DOHH2 (cell line): ENCODE data around the gene MYLK.

Source experiments
- H3F3A ChIP-seq: fragments of 200-600 bp; sonication (generic), shearing (Covaris generic); 2 replicates; pipeline ENCODE4 v1.6.0; 2016; ENCODE audit warnings: antibody characterized with exemption, mild to moderate bottlenecking; ENCODE audit not compliant: control insufficient read depth, insufficient read depth
- H3K27ac ChIP-seq: fragments of 200-600 bp; sonication (generic); 2 replicates; pipeline ENCODE4 v1.5.1; 2014; ENCODE audit warnings: low read depth, mild to moderate bottlenecking, low read length, moderate library complexity
- H3K27me3 ChIP-seq: fragments of 200-600 bp; sonication (generic); 2 replicates; pipeline ENCODE4 v1.6.1; 2014; ENCODE audit warnings: mild to moderate bottlenecking, low read length, mixed read lengths; ENCODE audit not compliant: control insufficient read depth
- H3K36me3 ChIP-seq: fragments of 200-600 bp; sonication (generic); 2 replicates; pipeline ENCODE4 v1.6.1; 2014; ENCODE audit warnings: mild to moderate bottlenecking, low read length, moderate library complexity, mixed read lengths; ENCODE audit not compliant: control insufficient read depth
- H3K4me1 ChIP-seq: fragments of 200-600 bp; sonication (generic); 2 replicates; pipeline ENCODE4 v1.6.1; 2014; ENCODE audit warnings: mild to moderate bottlenecking, low read length, mixed read lengths; ENCODE audit not compliant: control insufficient read depth
- H3K4me2 ChIP-seq: fragments of 200-600 bp; sonication (generic); 2 replicates; pipeline ENCODE4 v1.6.0; 2014; ENCODE audit warnings: mild to moderate bottlenecking, low read length, moderate library complexity
- H3K4me3 ChIP-seq: fragments of 200-600 bp; sonication (generic); 2 replicates; pipeline ENCODE4 v1.5.1; 2014; ENCODE audit warnings: mild to moderate bottlenecking, low read length, mixed read lengths
- H3K79me2 ChIP-seq: fragments of 200-600 bp; sonication (generic); 2 replicates; pipeline ENCODE4 v1.6.1; 2014; ENCODE audit warnings: mild to moderate bottlenecking, low read length, mixed read lengths; ENCODE audit not compliant: control insufficient read depth
- H3K9me2 ChIP-seq: fragments of 200-600 bp; sonication (generic); replicated peaks from 2 replicates; pipeline ENCODE4 v1.6.1; 2014; ENCODE audit warnings: mild to moderate bottlenecking, low read length, mixed read lengths; ENCODE audit not compliant: control insufficient read depth
- H3K9me3 ChIP-seq: fragments of 200-600 bp; sonication (generic); 2 replicates; pipeline ENCODE4 v1.6.1; 2014; ENCODE audit warnings: antibody characterized with exemption, low read length, mixed read lengths; ENCODE audit not compliant: control insufficient read depth, insufficient read depth
- H4K20me1 ChIP-seq: fragments of 200-600 bp; sonication (generic); 2 replicates; pipeline ENCODE4 v1.6.0; 2014; ENCODE audit warnings: low read depth, mild to moderate bottlenecking, antibody characterized with exemption, low read length, moderate library complexity; ENCODE audit not compliant: control insufficient read depth, insufficient read depth
- EZH2phosphoT487 ChIP-seq: fragments of 200-600 bp; sonication (generic); IDR thresholded peaks from 2 replicates; pipeline ENCODE4 v1.6.1; 2017; ENCODE audit warnings: borderline replicate concordance, mild to moderate bottlenecking, antibody characterized with exemption, low read length, moderate library complexity, mixed read lengths
- TF ChIP-seq, protein P1 (sequence below): fragments of 200-600 bp; sonication (generic); IDR thresholded peaks from one replicate; pipeline ENCODE4 v1.5.1; 2014; ENCODE audit warnings: antibody characterized with exemption, mild to moderate bottlenecking, low read depth, low read length; ENCODE audit not compliant: poor library complexity, severe bottlenecking

MYLK gene

DNA sequence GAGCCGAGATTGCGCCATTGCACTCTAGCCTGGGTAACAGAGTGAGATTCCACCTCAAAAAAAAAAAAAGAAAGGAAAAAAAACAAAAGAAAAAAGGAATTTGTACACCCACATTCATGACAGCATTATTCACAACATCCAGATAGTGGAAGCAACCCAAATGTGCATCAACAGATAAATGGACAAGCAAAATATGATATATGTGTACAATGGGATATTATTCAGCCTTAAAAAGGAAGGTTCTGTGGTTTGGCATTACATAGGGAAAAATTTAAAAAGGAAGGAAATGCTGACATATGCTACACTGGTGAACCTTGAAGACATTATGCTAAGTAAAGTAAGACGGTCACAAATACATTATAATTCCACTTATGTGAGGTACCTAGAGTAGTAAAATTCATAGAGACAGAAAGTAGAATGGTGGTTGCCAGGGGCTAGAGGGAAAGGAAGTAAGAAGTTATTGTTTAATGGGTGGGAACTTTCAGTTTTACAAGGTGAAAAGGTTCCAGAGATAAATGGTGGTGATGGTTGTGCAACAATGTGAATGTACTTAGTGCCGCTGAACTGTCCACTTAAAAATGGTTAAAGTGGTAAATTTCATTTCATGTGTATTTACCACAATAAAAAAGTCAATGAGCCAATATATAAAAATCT, 118.5 kb downstream of the MYLK start:
- no peaks in the 10 kb centered on the region for H3K9me2 ChIP-seq
- no peaks in the 10 kb centered on the region for H3F3A ChIP-seq
- no peaks in the 10 kb centered on the region for H3K36me3 ChIP-seq
- no peaks in the 10 kb centered on the region for H3K4me1 ChIP-seq
- H3K27me3 ChIP-seq, result peaks cover 3% of the 10 kb centered on the region; the same call in 1 of the 2 replicates
- TF ChIP-seq, protein P1, sequence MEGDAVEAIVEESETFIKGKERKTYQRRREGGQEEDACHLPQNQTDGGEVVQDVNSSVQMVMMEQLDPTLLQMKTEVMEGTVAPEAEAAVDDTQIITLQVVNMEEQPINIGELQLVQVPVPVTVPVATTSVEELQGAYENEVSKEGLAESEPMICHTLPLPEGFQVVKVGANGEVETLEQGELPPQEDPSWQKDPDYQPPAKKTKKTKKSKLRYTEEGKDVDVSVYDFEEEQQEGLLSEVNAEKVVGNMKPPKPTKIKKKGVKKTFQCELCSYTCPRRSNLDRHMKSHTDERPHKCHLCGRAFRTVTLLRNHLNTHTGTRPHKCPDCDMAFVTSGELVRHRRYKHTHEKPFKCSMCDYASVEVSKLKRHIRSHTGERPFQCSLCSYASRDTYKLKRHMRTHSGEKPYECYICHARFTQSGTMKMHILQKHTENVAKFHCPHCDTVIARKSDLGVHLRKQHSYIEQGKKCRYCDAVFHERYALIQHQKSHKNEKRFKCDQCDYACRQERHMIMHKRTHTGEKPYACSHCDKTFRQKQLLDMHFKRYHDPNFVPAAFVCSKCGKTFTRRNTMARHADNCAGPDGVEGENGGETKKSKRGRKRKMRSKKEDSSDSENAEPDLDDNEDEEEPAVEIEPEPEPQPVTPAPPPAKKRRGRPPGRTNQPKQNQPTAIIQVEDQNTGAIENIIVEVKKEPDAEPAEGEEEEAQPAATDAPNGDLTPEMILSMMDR, result no peak
- no peak for TF ChIP-seq EZH2phosphoT487
- no peaks in the 10 kb centered on the region for H4K20me1 ChIP-seq
- no peaks in the 10 kb centered on the region for H3K79me2 ChIP-seq
- no peak overlapping the region for H3K4me2 ChIP-seq
- H3K9me3 ChIP-seq, result no peaks in the 10 kb centered on the region
- H3K27ac ChIP-seq, result no peak overlapping the region
- no peak overlapping the region for H3K4me3 ChIP-seq

DNA sequence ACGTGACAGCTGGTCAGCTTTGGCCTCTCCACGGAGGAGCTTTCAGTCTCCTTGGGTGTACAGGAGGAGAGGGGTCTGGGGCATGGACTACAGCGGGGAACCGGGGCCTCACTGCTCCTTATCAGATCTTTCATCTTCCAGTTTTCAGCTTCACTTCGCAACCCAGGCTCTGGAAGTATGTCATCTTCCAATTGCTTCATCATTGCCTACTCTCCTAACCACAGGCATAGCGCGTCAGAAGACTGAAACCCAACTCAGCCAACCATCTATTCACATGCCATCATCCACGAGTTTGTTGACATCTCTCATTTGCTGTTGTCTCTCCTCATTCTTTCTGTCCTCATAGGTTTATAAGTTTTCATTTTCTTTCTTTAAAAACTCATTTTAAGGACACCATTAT, 119.5 kb downstream of the MYLK start:
- H3K4me2 ChIP-seq, result no peak overlapping the region
- H3K4me1 ChIP-seq, result no peaks in the 10 kb centered on the region
- no peak overlapping the region for H3K27ac ChIP-seq
- H3K9me3 ChIP-seq, result no peaks in the 10 kb centered on the region
- no peaks in the 10 kb centered on the region for H3F3A ChIP-seq
- no peaks in the 10 kb centered on the region for H3K27me3 ChIP-seq
- no peaks in the 10 kb centered on the region for H3K9me2 ChIP-seq
- no peaks in the 10 kb centered on the region for H4K20me1 ChIP-seq
- H3K4me3 ChIP-seq, result no peak overlapping the region
- H3K36me3 ChIP-seq, result no peaks in the 10 kb centered on the region
- no peak for TF ChIP-seq EZH2phosphoT487
- TF ChIP-seq, protein P1, result no peak
- no peaks in the 10 kb centered on the region for H3K79me2 ChIP-seq

DNA sequence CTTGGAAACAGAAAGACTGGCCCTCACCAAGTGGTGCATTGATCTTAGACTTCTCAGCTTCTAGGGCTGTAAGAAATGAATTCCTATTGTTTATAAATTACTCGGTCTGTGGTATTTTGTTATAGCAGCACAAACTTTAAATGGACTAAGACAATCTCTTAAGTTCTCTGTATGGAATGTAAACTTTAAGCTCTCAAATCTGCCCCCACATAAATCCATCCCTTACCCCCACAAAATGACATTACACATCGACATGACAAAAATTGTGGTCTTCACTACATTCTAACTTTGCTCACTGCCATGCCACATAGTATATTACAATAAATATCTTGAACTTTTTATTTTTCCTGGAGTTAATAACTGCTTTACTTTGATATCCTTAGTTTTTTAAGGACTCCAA, 121.3 kb downstream of the MYLK start:
- Histone ChIP-seq H3K9me3 (no peaks in the 10 kb centered on the region), H3K9me2 (no peaks in the 10 kb centered on the region), H3K4me3 (no peak overlapping the region), H3F3A (no peaks in the 10 kb centered on the region), H3K79me2 (no peaks in the 10 kb centered on the region), H3K27ac (no peak overlapping the region), H4K20me1 (no peaks in the 10 kb centered on the region), H3K4me1 (peaks cover 3% of the 10 kb centered on the region), H3K36me3 (no peaks in the 10 kb centered on the region), H3K4me2 (no peak overlapping the region), H3K27me3 (no peaks in the 10 kb centered on the region)
- TF ChIP-seq, protein P1, result no peak
- no peak for TF ChIP-seq EZH2phosphoT487
